Panc1 (cell line): ENCODE results near the gene PAK6. TPM values are rescaled to one million over a fixed set of nuclear protein-coding genes. Genes with fewer than 3 reads are reported as not detected.

Source experiments
- ATAC-seq: fragments of 200-7000 bp; cut with Tn5 transposase; 2 replicates; pipeline ENCODE4 v1.9.1; 2020; ENCODE audit warnings: mild to moderate bottlenecking, moderate library complexity
- BruUV-seq: library from RNA; stranded (reverse); fragments of 400-500 nt; replicated peaks from 2 replicates; lab custom pipeline; 2021; lab: Mats Ljungman, UMichigan
- CTCF ChIA-PET: fragments of 300-600 bp; sonication (Branson Sonifier 250); formaldehyde crosslinking; loops from one replicate; lab custom pipeline; 2022; ENCODE audit warnings: antibody characterized with exemption; lab: Charles Lee
- POLR2A ChIA-PET: fragments of 300-600 bp; sonication (Branson Sonifier 250); formaldehyde crosslinking; loops from one replicate; lab custom pipeline; 2022; ENCODE audit warnings: antibody characterized with exemption; lab: Charles Lee
- DNase-seq: peaks from one replicate; pipeline ENCODE4 v3.0.0-alpha.2; 2010; ENCODE audit warnings: low read depth, low spot score
- H3K27ac ChIP-seq: 2 replicates; pipeline ENCODE4 v1.5.1; 2011; ENCODE audit warnings: mild to moderate bottlenecking, low read length, inconsistent platforms
- H3K27me3 ChIP-seq: fragments of 200-500 bp; sonication (Bioruptor generic); 2 replicates; pipeline ENCODE4 v1.6.0; 2014; ENCODE audit warnings: low read length, inconsistent platforms; ENCODE audit not compliant: control insufficient read depth, insufficient read depth
- H3K36me3 ChIP-seq: fragments of 200-500 bp; sonication (Bioruptor generic); 2 replicates; pipeline ENCODE4 v1.5.1; 2014; ENCODE audit warnings: inconsistent platforms, mild to moderate bottlenecking, low read length, moderate library complexity; ENCODE audit not compliant: control insufficient read depth, insufficient read depth
- H3K4me1 ChIP-seq: 2 replicates; pipeline ENCODE4 v1.5.1; 2011; ENCODE audit warnings: inconsistent platforms, mild to moderate bottlenecking, low read length, moderate library complexity; ENCODE audit not compliant: control insufficient read depth, insufficient read depth
- H3K4me3 ChIP-seq, 2 experiments: 2 replicates each; pipeline ENCODE4 v1.5.1; 2011 to 2012; ENCODE audit warnings: low read depth in 2 of 2, low read length in 2 of 2, mild to moderate bottlenecking in 2 of 2, inconsistent platforms in 1 of 2, moderate library complexity in 1 of 2
- H3K9me3 ChIP-seq: fragments of 200-500 bp; sonication (Bioruptor generic); 2 replicates; pipeline ENCODE4 v1.5.1; 2014; ENCODE audit warnings: low read depth, mild to moderate bottlenecking, inconsistent platforms, low read length, moderate library complexity; ENCODE audit not compliant: control insufficient read depth, insufficient read depth
- CTCF ChIP-seq: fragments of 450-650 bp; IDR thresholded peaks from 2 replicates; pipeline ENCODE4 v1.5.1; 2017; ENCODE audit warnings: mild to moderate bottlenecking
- POLR2AphosphoS5 ChIP-seq: IDR thresholded peaks from 2 replicates; pipeline ENCODE4 v1.6.1; 2012; ENCODE audit warnings: mild to moderate bottlenecking, low read depth, low read length, moderate library complexity
- SIN3A ChIP-seq: IDR thresholded peaks from 2 replicates; pipeline ENCODE4 v1.6.1; 2012; ENCODE audit warnings: low read depth, mild to moderate bottlenecking, low read length, moderate library complexity, borderline replicate concordance; ENCODE audit not compliant: insufficient read depth
- TCF7L2 ChIP-seq: IDR thresholded peaks from 2 replicates; pipeline ENCODE4 v1.6.1; 2011; ENCODE audit warnings: mild to moderate bottlenecking, low read depth, low read length, inconsistent platforms
- in situ Hi-C: cut with HindIII; loops from 2 replicates; pipeline ENCODE4 v1.10.0; 2016; ENCODE audit warnings: low sequenced_read_pairs, low pct_unique_long_range_greater_than_20kb
- intact Hi-C: fragments of 100-400 bp; cut with micrococcal nuclease; formaldehyde crosslinking; loops from one replicate; pipeline ENCODE4 v1.10.0; 2022; ENCODE audit not compliant: unreplicated experiment
- total RNA-seq: library from RNA; stranded (reverse); gene quantifications from one replicate; pipeline ENCODE4 v1.2.1, GENCODE V29; 2021; ENCODE audit not compliant: unreplicated experiment
- TF ChIP-seq, protein P1 (sequence below), 2 experiments: IDR thresholded peaks; 2 replicates each; pipeline ENCODE4 v1.6.1; 2011 to 2012; ENCODE audit warnings: low read depth in 2 of 2, control low read depth in 1 of 2, low read length in 1 of 2, mild to moderate bottlenecking in 1 of 2, moderate library complexity in 1 of 2; ENCODE audit not compliant: insufficient read depth in 1 of 2

The PAK6 gene
- total RNA-seq, 1 experiment from 2014 or later = 6.3 TPM

DNA sequence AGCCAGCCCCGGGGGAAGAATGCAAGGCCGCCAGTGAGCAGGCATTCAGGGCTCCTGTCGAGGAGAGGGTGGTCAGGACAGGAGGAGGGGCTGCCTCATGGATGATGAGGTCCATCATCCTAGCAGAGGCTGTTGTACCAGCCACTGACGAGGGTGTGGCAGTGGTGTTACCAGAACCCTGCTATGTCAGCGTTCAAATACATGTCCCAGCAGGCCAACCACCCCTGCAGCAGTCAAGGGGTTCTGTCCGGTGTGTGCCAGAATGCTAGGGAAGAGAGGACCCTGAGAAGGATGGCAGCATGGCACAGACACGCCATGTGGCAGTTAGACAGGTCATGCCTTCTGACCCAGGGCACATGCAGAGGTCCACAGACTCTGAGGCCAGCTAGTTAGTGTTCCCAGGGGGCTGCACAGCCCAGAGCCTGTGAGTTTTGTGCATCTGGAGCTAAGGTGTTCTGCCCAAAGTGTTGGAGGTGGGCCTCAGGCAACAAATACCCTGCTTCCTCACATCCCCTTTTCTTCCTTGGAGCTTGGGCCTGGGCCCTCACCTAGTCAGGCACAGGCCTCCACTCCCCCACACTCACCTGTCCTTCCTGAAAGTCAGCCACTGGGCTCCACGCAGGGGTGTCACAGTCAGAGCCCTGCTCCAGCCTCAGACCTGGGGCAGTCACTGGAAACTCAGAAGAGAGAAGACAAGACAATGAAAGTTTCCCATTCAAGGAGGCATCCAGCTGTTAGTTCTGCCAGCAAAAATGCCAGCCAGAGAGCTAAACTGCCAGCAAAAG lies 7.8 kb downstream of the PAK6 start:
- in situ Hi-C loops (no loop called here), intact Hi-C loops (no loop called here)
- Histone ChIP-seq H3K9me3 (no peaks in the 10 kb centered on the region), H3K4me3 (no peak overlapping the region), H3K27me3 (no peaks in the 10 kb centered on the region; the same call in 1 of the 2 replicates), H3K36me3 (no peaks in the 10 kb centered on the region), H3K4me1 (peaks cover 13% of the 10 kb centered on the region; the same call in 1 of the 2 replicates), H3K27ac (no peak overlapping the region)
- CTCF ChIA-PET = no interaction called here
- POLR2A ChIA-PET = no interaction called here
- TF ChIP-seq CTCF (no peak), SIN3A (no peak), TCF7L2 (no peak), POLR2AphosphoS5 (no peak)
- TF ChIP-seq, protein P1, sequence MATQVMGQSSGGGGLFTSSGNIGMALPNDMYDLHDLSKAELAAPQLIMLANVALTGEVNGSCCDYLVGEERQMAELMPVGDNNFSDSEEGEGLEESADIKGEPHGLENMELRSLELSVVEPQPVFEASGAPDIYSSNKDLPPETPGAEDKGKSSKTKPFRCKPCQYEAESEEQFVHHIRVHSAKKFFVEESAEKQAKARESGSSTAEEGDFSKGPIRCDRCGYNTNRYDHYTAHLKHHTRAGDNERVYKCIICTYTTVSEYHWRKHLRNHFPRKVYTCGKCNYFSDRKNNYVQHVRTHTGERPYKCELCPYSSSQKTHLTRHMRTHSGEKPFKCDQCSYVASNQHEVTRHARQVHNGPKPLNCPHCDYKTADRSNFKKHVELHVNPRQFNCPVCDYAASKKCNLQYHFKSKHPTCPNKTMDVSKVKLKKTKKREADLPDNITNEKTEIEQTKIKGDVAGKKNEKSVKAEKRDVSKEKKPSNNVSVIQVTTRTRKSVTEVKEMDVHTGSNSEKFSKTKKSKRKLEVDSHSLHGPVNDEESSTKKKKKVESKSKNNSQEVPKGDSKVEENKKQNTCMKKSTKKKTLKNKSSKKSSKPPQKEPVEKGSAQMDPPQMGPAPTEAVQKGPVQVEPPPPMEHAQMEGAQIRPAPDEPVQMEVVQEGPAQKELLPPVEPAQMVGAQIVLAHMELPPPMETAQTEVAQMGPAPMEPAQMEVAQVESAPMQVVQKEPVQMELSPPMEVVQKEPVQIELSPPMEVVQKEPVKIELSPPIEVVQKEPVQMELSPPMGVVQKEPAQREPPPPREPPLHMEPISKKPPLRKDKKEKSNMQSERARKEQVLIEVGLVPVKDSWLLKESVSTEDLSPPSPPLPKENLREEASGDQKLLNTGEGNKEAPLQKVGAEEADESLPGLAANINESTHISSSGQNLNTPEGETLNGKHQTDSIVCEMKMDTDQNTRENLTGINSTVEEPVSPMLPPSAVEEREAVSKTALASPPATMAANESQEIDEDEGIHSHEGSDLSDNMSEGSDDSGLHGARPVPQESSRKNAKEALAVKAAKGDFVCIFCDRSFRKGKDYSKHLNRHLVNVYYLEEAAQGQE (IDR thresholded peaks at IDR 0.05; ENCODE audit: insufficient read depth in 1 of 2, low read depth in 2 of 2, low read length in 1 of 2) = no peak
- no TSS peak for BruUV-seq
- DNase-seq (no peak), ATAC-seq (no peak)

- ChIA-PET CTCF (no interaction called here), POLR2A (interaction anchor here (0.6 kb wide), 1 partner anchor 212 kb away, joined by 3 read pairs; no protein-coding TSS in a partner anchor)
- H3K4me1 ChIP-seq = peaks cover 13% of the 10 kb centered on the region; the same call in 1 of the 2 replicates
- no peaks in the 10 kb centered on the region for H3K9me3 ChIP-seq
- no peak overlapping the region for H3K27ac ChIP-seq
- no TSS peak for BruUV-seq
- no peaks in the 10 kb centered on the region; the same call in 1 of the 2 replicates for H3K27me3 ChIP-seq
- DNase-seq (no peak), ATAC-seq (no peak)
- intact Hi-C loops (no loop called here), in situ Hi-C loops (no loop called here)
- H3K36me3 ChIP-seq = no peaks in the 10 kb centered on the region; the same call in 1 of the 2 replicates
- no peak for TF ChIP-seq CTCF
- TF ChIP-seq SIN3A = no peak
- TF ChIP-seq TCF7L2 = no peak
- TF ChIP-seq POLR2AphosphoS5 = no peak
- TF ChIP-seq, protein P1 (IDR thresholded peaks at IDR 0.05; ENCODE audit: insufficient read depth in 1 of 2, low read depth in 2 of 2, low read length in 1 of 2) = no peak
- H3K4me3 ChIP-seq = no peak overlapping the region
Observed at GRCh38 chr15:40247406-40247971, 8.6 kb downstream of the PAK6 start.
